K562 (cell line): ENCODE measurements around the gene LRCOL1.

ENCODE experiments used
- AFF4 ChIP-seq: sonication (generic); formaldehyde crosslinking; IDR thresholded peaks from 2 replicates; pipeline ENCODE4 v1.8.0; 2023; ENCODE audit warnings: mild to moderate bottlenecking, missing genetic modification reagents
- CHD2 ChIP-seq: IDR thresholded peaks from 2 replicates; pipeline ENCODE4 v1.6.1; 2011; ENCODE audit warnings: low read depth, low read length
- CREB5 ChIP-seq: fragments of 250-450 bp; sonication (Bioruptor Pico); IDR thresholded peaks from 2 replicates; pipeline ENCODE4 v1.5.0; 2020; ENCODE audit warnings: mild to moderate bottlenecking
- HOMEZ ChIP-seq: fragments of 250-450 bp; sonication (Bioruptor Pico); IDR thresholded peaks from 2 replicates; pipeline ENCODE4 v1.4.0; 2020; ENCODE audit warnings: mild to moderate bottlenecking, moderate library complexity
- JUNB ChIP-seq: fragments of 450-650 bp; formaldehyde crosslinking; conservative IDR thresholded peaks from 2 replicates; pipeline ENCODE4 v1.4.0; 2020; ENCODE audit warnings: mild to moderate bottlenecking
- NBN ChIP-seq: fragments of 450-650 bp; IDR thresholded peaks from 2 replicates; pipeline ENCODE4 v1.6.1; 2016; ENCODE audit warnings: low read depth, mild to moderate bottlenecking
- PCBP1 ChIP-seq: fragments of 200-400 bp; formaldehyde crosslinking; IDR thresholded peaks from 2 replicates; pipeline ENCODE4 v1.6.1; 2018; ENCODE audit warnings: mild to moderate bottlenecking, low read depth, low read length; ENCODE audit not compliant: poor library complexity, severe bottlenecking
- POLR2A ChIP-seq: fragments of 450-650 bp; conservative IDR thresholded peaks from 2 replicates; pipeline ENCODE4 v1.6.1; 2016
- RAD21 ChIP-seq, 2 experiments: fragments of 250-450 bp in 1 of 2; fragments of 450-650 bp in 1 of 2; sonication (Bioruptor Pico) in 1 of 2; formaldehyde crosslinking in 1 of 2; IDR thresholded peaks in 1 of 2; conservative IDR thresholded peaks in 1 of 2; 2 replicates each; pipeline versions ENCODE4 v1.4.0 to v1.8.0; 2020 to 2022; ENCODE audit warnings: mild to moderate bottlenecking in 2 of 2, moderate library complexity in 1 of 2
- TAF1 ChIP-seq: IDR thresholded peaks from 2 replicates; pipeline ENCODE4 v1.6.1; 2011; ENCODE audit warnings: mild to moderate bottlenecking, low read length, moderate library complexity; ENCODE audit not compliant: insufficient read depth, control insufficient read depth, severe bottlenecking; ENCODE audit errors: extremely low read depth
- TCF7L2 ChIP-seq: fragments of 150-350 bp; IDR thresholded peaks from 2 replicates; pipeline ENCODE4 v1.6.1; 2016; ENCODE audit warnings: low read depth, mild to moderate bottlenecking, low read length, moderate library complexity
- TF ChIP-seq, protein P1 (sequence below): sonication (generic); formaldehyde crosslinking; IDR thresholded peaks from 2 replicates; pipeline ENCODE4 v1.8.1; 2023; ENCODE audit warnings: mild to moderate bottlenecking, missing genetic modification reagents
- TF ChIP-seq, protein P2 (sequence below), 3 experiments: IDR thresholded peaks in 2 of 3; conservative IDR thresholded peaks in 1 of 3; 2 replicates each; pipeline ENCODE4 v1.5.1; 2011 to 2012; ENCODE audit warnings: low read length in 3 of 3, mild to moderate bottlenecking in 3 of 3, control low read depth in 2 of 3, improper control_type of control experiment in 1 of 3, inconsistent platforms in 1 of 3, low read depth in 1 of 3, mixed read lengths in 1 of 3, moderate library complexity in 1 of 3; ENCODE audit not compliant: insufficient read depth in 2 of 3
- TF ChIP-seq, protein P3 (sequence below): sonication (generic); formaldehyde crosslinking; IDR thresholded peaks from 2 replicates; pipeline ENCODE4 v1.5.0; 2020; ENCODE audit warnings: missing genetic modification reagents

DNA sequence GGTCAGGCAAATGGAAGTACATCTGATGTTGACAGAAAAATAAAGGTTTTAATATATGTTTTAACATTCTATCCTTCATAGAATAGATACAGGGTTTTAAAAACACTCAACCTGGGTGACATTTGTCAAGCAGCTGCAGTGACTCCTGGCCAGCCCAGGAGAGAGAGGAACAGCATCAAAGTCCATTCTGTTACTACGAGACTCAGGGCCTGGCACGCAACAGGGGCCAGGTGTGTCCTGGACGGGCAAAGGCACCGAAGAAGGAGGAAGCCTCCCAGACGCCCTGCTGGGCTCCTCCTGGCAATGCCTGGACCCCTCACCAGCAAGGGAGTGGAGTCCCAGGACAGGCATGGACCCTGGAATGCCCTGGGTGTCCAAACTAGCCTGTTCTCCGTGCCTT, 22.1 kb downstream of the LRCOL1 start:
- TF ChIP-seq RAD21 (CRISPR knock-in tag; conservative IDR thresholded peaks at IDR 0.05 in 1 of 2, IDR thresholded peaks at IDR 0.05 in 1 of 2): no peak
- TF ChIP-seq TAF1: no peak
- TF ChIP-seq AFF4 (CRISPR knock-in tag): no peak
- no peak for TF ChIP-seq TCF7L2
- TF ChIP-seq, protein P1, sequence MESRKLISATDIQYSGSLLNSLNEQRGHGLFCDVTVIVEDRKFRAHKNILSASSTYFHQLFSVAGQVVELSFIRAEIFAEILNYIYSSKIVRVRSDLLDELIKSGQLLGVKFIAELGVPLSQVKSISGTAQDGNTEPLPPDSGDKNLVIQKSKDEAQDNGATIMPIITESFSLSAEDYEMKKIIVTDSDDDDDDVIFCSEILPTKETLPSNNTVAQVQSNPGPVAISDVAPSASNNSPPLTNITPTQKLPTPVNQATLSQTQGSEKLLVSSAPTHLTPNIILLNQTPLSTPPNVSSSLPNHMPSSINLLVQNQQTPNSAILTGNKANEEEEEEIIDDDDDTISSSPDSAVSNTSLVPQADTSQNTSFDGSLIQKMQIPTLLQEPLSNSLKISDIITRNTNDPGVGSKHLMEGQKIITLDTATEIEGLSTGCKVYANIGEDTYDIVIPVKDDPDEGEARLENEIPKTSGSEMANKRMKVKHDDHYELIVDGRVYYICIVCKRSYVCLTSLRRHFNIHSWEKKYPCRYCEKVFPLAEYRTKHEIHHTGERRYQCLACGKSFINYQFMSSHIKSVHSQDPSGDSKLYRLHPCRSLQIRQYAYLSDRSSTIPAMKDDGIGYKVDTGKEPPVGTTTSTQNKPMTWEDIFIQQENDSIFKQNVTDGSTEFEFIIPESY: no peak
- TF ChIP-seq PCBP1: no peak
- TF ChIP-seq, protein P2, sequence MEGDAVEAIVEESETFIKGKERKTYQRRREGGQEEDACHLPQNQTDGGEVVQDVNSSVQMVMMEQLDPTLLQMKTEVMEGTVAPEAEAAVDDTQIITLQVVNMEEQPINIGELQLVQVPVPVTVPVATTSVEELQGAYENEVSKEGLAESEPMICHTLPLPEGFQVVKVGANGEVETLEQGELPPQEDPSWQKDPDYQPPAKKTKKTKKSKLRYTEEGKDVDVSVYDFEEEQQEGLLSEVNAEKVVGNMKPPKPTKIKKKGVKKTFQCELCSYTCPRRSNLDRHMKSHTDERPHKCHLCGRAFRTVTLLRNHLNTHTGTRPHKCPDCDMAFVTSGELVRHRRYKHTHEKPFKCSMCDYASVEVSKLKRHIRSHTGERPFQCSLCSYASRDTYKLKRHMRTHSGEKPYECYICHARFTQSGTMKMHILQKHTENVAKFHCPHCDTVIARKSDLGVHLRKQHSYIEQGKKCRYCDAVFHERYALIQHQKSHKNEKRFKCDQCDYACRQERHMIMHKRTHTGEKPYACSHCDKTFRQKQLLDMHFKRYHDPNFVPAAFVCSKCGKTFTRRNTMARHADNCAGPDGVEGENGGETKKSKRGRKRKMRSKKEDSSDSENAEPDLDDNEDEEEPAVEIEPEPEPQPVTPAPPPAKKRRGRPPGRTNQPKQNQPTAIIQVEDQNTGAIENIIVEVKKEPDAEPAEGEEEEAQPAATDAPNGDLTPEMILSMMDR (IDR thresholded peaks at IDR 0.05 in 2 of 3, conservative IDR thresholded peaks at IDR 0.05 in 1 of 3; ENCODE audit: insufficient read depth in 2 of 3, low read depth in 1 of 3, low read length in 3 of 3): no peak
- no peak for TF ChIP-seq POLR2A
- TF ChIP-seq, protein P3, sequence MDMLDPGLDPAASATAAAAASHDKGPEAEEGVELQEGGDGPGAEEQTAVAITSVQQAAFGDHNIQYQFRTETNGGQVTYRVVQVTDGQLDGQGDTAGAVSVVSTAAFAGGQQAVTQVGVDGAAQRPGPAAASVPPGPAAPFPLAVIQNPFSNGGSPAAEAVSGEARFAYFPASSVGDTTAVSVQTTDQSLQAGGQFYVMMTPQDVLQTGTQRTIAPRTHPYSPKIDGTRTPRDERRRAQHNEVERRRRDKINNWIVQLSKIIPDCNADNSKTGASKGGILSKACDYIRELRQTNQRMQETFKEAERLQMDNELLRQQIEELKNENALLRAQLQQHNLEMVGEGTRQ (CRISPR knock-in tag): no peak
- TF ChIP-seq JUNB: no peak
- TF ChIP-seq CREB5: no peak
- TF ChIP-seq CHD2: no peak
- no peak for TF ChIP-seq NBN
- no peak for TF ChIP-seq HOMEZ (CRISPR knock-in tag)
